HG02588 (cell line): ENCODE results near the gene ID2.

Experiments
- ATAC-seq: cut with Tn5 transposase; IDR thresholded peaks from one replicate; pipeline ENCODE4 v1.9.1; 2021; ENCODE audit warnings: mild to moderate bottlenecking, moderate library complexity; ENCODE audit not compliant: unreplicated experiment

The ID2 gene

GRCh38 chr2:8667896-8668512 lies 13.9 kb upstream of the ID2 start:
- no peak for ATAC-seq

- ATAC-seq: no peak
Observed at GRCh38 chr2:8669157-8669817, 12.6 kb upstream of the ID2 start.

- ATAC-seq: no peak
Observed at GRCh38 chr2:8670580-8670979, 11.3 kb upstream of the ID2 start.

- no peak for ATAC-seq
Observed at GRCh38 chr2:8671176-8671575, 10.7 kb upstream of the ID2 start.

GRCh38 chr2:8671802-8672201 lies 10.1 kb upstream of the ID2 start:
- no peak for ATAC-seq

- ATAC-seq: no peak
Observed at GRCh38 chr2:8672940-8673339, 8.9 kb upstream of the ID2 start.

GRCh38 chr2:8673381-8673780 lies 8.5 kb upstream of the ID2 start:
- ATAC-seq: no peak

- ATAC-seq: no peak
Observed at GRCh38 chr2:8674420-8675009, 7.3 kb upstream of the ID2 start.

- ATAC-seq: no peak
Observed at GRCh38 chr2:8675543-8675942, 6.3 kb upstream of the ID2 start.

- no peak for ATAC-seq
Observed at GRCh38 chr2:8676191-8676920, 5.5 kb upstream of the ID2 start.

GRCh38 chr2:8676921-8677645 lies 4.8 kb upstream of the ID2 start:
- no peak for ATAC-seq

- ATAC-seq: no peak
Observed at GRCh38 chr2:8677646-8678592, 3.9 kb upstream of the ID2 start.

GRCh38 chr2:8678731-8679566 lies 2.9 kb upstream of the ID2 start:
- peak; percentile 71 for ATAC-seq

GRCh38 chr2:8679567-8679826 lies 2.4 kb upstream of the ID2 start:
- ATAC-seq: no peak

- no peak for ATAC-seq
Observed at GRCh38 chr2:8679827-8680731, 1.8 kb upstream of the ID2 start.

- no peak for ATAC-seq
Observed at GRCh38 chr2:8680822-8681760, 765 bp upstream of the ID2 start.
